Measurements from ENCODE around the gene ALKBH2.

ALKBH2 gene

GRCh38 chr12:109112720-109113465 is 19.6 kb upstream of the ALKBH2 start:
- TF ChIP-seq ZFX (IDR thresholded peaks at IDR 0.05) (no peak), CTCF (conservative IDR thresholded peaks at IDR 0.05) (no peak)
- H3K27ac ChIP-seq: no peak overlapping the region

- TF ChIP-seq ZFX (IDR thresholded peaks at IDR 0.05) (no peak), CTCF (conservative IDR thresholded peaks at IDR 0.05) (no peak)
- no peak overlapping the region for H3K27ac ChIP-seq
These were observed 17.8 kb upstream of the ALKBH2 start for GRCh38 chr12:109110988-109111495.

DNA sequence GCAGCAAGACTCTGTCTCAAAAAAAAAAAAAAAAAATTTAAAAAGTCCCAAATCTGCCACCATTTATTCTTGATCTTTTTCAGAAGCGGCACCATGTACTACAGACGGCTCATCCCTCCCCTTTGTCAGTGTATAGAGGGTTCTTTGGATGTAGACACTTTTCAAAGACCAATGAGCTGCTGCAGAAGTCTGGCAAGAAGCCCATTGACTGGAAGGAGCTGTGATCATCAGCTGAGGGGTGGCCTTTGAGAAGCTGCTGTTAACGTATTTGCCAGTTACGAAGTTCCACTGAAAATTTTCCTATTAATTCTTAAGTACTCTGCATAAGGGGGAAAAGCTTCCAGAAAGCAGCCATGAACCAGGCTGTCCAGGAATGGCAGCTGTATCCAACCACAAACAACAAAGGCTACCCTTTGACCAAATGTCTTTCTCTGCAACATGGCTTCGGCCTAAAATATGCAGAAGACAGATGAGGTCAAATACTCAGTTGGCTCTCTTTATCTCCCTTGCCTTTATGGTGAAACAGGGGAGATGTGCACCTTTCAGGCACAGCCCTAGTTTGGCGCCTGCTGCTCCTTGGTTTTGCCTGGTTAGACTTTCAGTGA is 16.6 kb upstream of the ALKBH2 start:
- TF ChIP-seq ZFX (IDR thresholded peaks at IDR 0.05) (no peak), CTCF (conservative IDR thresholded peaks at IDR 0.05) (no peak)
- H3K27ac ChIP-seq: no peak overlapping the region

DNA sequence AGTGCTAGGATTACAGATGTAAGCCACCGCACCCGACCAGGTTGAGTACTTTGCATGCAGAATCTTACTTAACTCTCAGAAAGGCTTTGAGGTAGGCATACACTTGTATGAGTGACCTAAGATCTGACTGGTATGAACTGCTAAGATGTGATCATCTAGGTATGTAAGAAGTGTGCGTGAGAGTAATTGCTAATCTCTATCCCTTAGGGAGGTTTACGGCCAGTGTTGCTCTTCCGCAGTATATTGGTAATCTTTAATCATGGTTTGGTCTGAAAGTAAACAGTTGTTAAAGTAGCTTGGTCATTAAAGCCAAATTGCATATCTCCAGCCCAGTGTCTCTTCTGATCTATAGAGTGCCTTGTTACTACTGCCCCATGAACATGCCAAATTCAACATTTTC is 11.9 kb upstream of the ALKBH2 start:
- TF ChIP-seq ZFX (IDR thresholded peaks at IDR 0.05) (no peak), CTCF (conservative IDR thresholded peaks at IDR 0.05) (no peak)
- H3K27ac ChIP-seq: no peak overlapping the region

GRCh38 chr12:109102491-109102890 is 9.2 kb upstream of the ALKBH2 start:
- no peak for TF ChIP-seq CTCF (conservative IDR thresholded peaks at IDR 0.05)
- TF ChIP-seq ZFX (IDR thresholded peaks at IDR 0.05): no peak

DNA sequence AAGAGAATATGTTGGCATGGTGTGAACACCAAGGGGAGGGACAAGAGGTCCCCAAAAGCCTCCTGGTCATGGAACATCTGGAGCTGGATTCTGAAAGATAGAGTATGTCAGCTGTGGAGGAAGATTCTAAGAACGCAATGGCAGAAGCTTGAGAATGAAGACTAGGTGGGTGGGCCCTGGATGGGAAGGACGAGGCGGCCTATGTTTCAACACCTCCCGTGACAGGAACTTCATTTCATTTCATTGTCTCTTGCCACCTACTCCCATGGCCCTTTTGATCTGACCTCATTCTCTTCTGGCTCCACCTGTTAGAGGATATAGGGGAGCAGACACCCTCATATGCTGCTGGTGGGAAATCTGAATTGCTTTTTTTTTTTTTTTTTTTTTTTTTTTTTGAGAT is 7.5 kb upstream of the ALKBH2 start:
- H3K27ac ChIP-seq: no peak overlapping the region
- no peak for TF ChIP-seq CTCF (conservative IDR thresholded peaks at IDR 0.05)
- TF ChIP-seq ZFX (IDR thresholded peaks at IDR 0.05): no peak

More at GRCh38 chr12:109102491-109102890, 9.2 kb upstream of the ALKBH2 start:
- no peak overlapping the region for H3K27ac ChIP-seq

GRCh38 chr12:109099431-109100020 is 6.3 kb upstream of the ALKBH2 start:
- no peak overlapping the region for H3K27ac ChIP-seq
- TF ChIP-seq CTCF (conservative IDR thresholded peaks at IDR 0.05) (no peak), ZFX (IDR thresholded peaks at IDR 0.05) (no peak)

Data from C4-2B (cell line).